ENCODE data around the gene HOMER1. TPM values are rescaled to one million over a fixed set of nuclear protein-coding genes. Genes with fewer than 3 reads are reported as not detected.
"Not testable (repeated sequence)": the region's sequence is repeated elsewhere in the genome, so short reads cannot be mapped to it uniquely, and the experiment has no call there.

HOMER1 gene
- total RNA-seq, 1 donor = 14.1 TPM

- no peak overlapping the region for H3K4me2 ChIP-seq (ENCODE audit: insufficient read depth, low read length)
- H3K4me3 ChIP-seq (ENCODE audit: insufficient read depth, low read length) = no peak overlapping the region
- no peak overlapping the region for H2AFZ ChIP-seq (ENCODE audit: low read length)
- H3K4me1 ChIP-seq (ENCODE audit: insufficient read depth, low read length) = no peaks in the 10 kb centered on the region
- TF ChIP-seq CTCF (IDR thresholded peaks at IDR 0.05; ENCODE audit: extremely low read depth, low read depth, low read length) = no peak
- H3K27me3 ChIP-seq (ENCODE audit: insufficient read depth, low read length) = no peaks in the 10 kb centered on the region
- DNase-seq (ENCODE audit: insufficient read length, low spot score, missing footprints) = no peak
- no peaks in the 10 kb centered on the region for H3K36me3 ChIP-seq (ENCODE audit: insufficient read depth, low read length)
- peaks cover 3% of the 10 kb centered on the region for H3K9me3 ChIP-seq (ENCODE audit: low read depth, low read length)
- no peaks in the 10 kb centered on the region for H3K79me2 ChIP-seq (ENCODE audit: insufficient read depth, low read length)
- H3K27ac ChIP-seq (ENCODE audit: low read depth, low read length) = no peak overlapping the region
- no peaks in the 10 kb centered on the region for H4K20me1 ChIP-seq (ENCODE audit: insufficient read depth, low read length)
Measured at GRCh38 chr5:79386679-79387078, 127.3 kb downstream of the HOMER1 start.

- not testable (repeated sequence) for H2AFZ ChIP-seq (ENCODE audit: low read length); H3K27me3 ChIP-seq (ENCODE audit: insufficient read depth, low read length); H3K36me3 ChIP-seq (ENCODE audit: insufficient read depth, low read length); DNase-seq (ENCODE audit: insufficient read length, low spot score, missing footprints); H3K79me2 ChIP-seq (ENCODE audit: insufficient read depth, low read length); H3K27ac ChIP-seq (ENCODE audit: low read depth, low read length); H3K9me3 ChIP-seq (ENCODE audit: low read depth, low read length); H3K4me3 ChIP-seq (ENCODE audit: insufficient read depth, low read length); H4K20me1 ChIP-seq (ENCODE audit: insufficient read depth, low read length); H3K4me1 ChIP-seq (ENCODE audit: insufficient read depth, low read length); H3K4me2 ChIP-seq (ENCODE audit: insufficient read depth, low read length)
Measured at GRCh38 chr5:79385126-79385525, 128.8 kb downstream of the HOMER1 start.

- Histone ChIP-seq H3K4me3 (ENCODE audit: insufficient read depth, low read length) (no peak overlapping the region), H3K4me2 (ENCODE audit: insufficient read depth, low read length) (no peak overlapping the region), H3K36me3 (ENCODE audit: insufficient read depth, low read length) (no peaks in the 10 kb centered on the region), H4K20me1 (ENCODE audit: insufficient read depth, low read length) (no peaks in the 10 kb centered on the region), H2AFZ (ENCODE audit: low read length) (no peak overlapping the region), H3K27me3 (ENCODE audit: insufficient read depth, low read length) (no peaks in the 10 kb centered on the region), H3K27ac (ENCODE audit: low read depth, low read length) (no peak overlapping the region), H3K79me2 (ENCODE audit: insufficient read depth, low read length) (no peaks in the 10 kb centered on the region), H3K4me1 (ENCODE audit: insufficient read depth, low read length) (no peaks in the 10 kb centered on the region), H3K9me3 (ENCODE audit: low read depth, low read length) (peaks cover 3% of the 10 kb centered on the region)
- TF ChIP-seq CTCF (IDR thresholded peaks at IDR 0.05; ENCODE audit: extremely low read depth, low read depth, low read length) = no peak
- no peak for DNase-seq (ENCODE audit: insufficient read length, low spot score, missing footprints)
Measured at GRCh38 chr5:79378510-79379186, 135.3 kb downstream of the HOMER1 start.

GRCh38 chr5:79357398-79357797, 156.5 kb downstream of the HOMER1 start:
- DNase-seq (ENCODE audit: insufficient read length, low spot score, missing footprints) = no peak
- Histone ChIP-seq H3K9me3 (ENCODE audit: low read depth, low read length) (no peaks in the 10 kb centered on the region), H3K4me3 (ENCODE audit: insufficient read depth, low read length) (no peak overlapping the region), H3K27me3 (ENCODE audit: insufficient read depth, low read length) (no peaks in the 10 kb centered on the region), H3K4me2 (ENCODE audit: insufficient read depth, low read length) (no peak overlapping the region), H3K27ac (ENCODE audit: low read depth, low read length) (no peak overlapping the region), H3K79me2 (ENCODE audit: insufficient read depth, low read length) (no peaks in the 10 kb centered on the region), H4K20me1 (ENCODE audit: insufficient read depth, low read length) (no peaks in the 10 kb centered on the region), H2AFZ (ENCODE audit: low read length) (no peak overlapping the region), H3K4me1 (ENCODE audit: insufficient read depth, low read length) (peaks cover 3% of the 10 kb centered on the region), H3K36me3 (ENCODE audit: insufficient read depth, low read length) (no peaks in the 10 kb centered on the region)
- TF ChIP-seq CTCF (IDR thresholded peaks at IDR 0.05; ENCODE audit: extremely low read depth, low read depth, low read length) = no peak

All from osteoblast (primary cell).